ENCODE data around the gene TBC1D2B.

Gene TBC1D2B

GRCh38 chr15:78073046-78073787 lies 4.3 kb downstream of the TBC1D2B start:
- DNase-seq (ENCODE audit: low read depth), result no peak
- H3K4me3 ChIP-seq (ENCODE audit: low read length), result no peak overlapping the region
- TF ChIP-seq CTCF (IDR thresholded peaks at IDR 0.05; ENCODE audit: insufficient read depth, low read depth, low read length, missing control alignments), result no peak

GRCh38 chr15:78072080-78072892 lies 5.2 kb downstream of the TBC1D2B start:
- TF ChIP-seq CTCF (IDR thresholded peaks at IDR 0.05; ENCODE audit: insufficient read depth, low read depth, low read length, missing control alignments), result no peak
- no peak overlapping the region for H3K4me3 ChIP-seq (ENCODE audit: low read length)
- peak; percentile 45 for DNase-seq (ENCODE audit: low read depth)

GRCh38 chr15:78071383-78071782 lies 6.1 kb downstream of the TBC1D2B start:
- H3K4me3 ChIP-seq (ENCODE audit: low read length), result no peak overlapping the region
- TF ChIP-seq CTCF (IDR thresholded peaks at IDR 0.05; ENCODE audit: insufficient read depth, low read depth, low read length, missing control alignments), result no peak
- no peak for DNase-seq (ENCODE audit: low read depth)

GRCh38 chr15:78070049-78070700 lies 7.3 kb downstream of the TBC1D2B start:
- DNase-seq (ENCODE audit: low read depth), result peak; percentile 23
- TF ChIP-seq CTCF (IDR thresholded peaks at IDR 0.05; ENCODE audit: insufficient read depth, low read depth, low read length, missing control alignments), result no peak
- H3K4me3 ChIP-seq (ENCODE audit: low read length), result no peak overlapping the region

- H3K4me3 ChIP-seq (ENCODE audit: low read length), result no peak overlapping the region
- TF ChIP-seq CTCF (IDR thresholded peaks at IDR 0.05; ENCODE audit: insufficient read depth, low read depth, low read length, missing control alignments), result no peak
- DNase-seq (ENCODE audit: low read depth), result no peak
Measured at GRCh38 chr15:78069462-78070029, 8.0 kb downstream of the TBC1D2B start.

GRCh38 chr15:78069052-78069414 lies 8.5 kb downstream of the TBC1D2B start:
- DNase-seq (ENCODE audit: low read depth), result no peak
- no peak for TF ChIP-seq CTCF (IDR thresholded peaks at IDR 0.05; ENCODE audit: insufficient read depth, low read depth, low read length, missing control alignments)
- H3K4me3 ChIP-seq (ENCODE audit: low read length), result no peak overlapping the region
